H1 (cell line): Measurements from ENCODE around the gene PRKCH. TPM values are rescaled to one million over a fixed set of nuclear protein-coding genes. Genes with fewer than 3 reads are reported as not detected.

ENCODE experiments used
- CTBP2 ChIP-seq: IDR thresholded peaks from 2 replicates; pipeline ENCODE4 v1.7.0; 2011; ENCODE audit warnings: borderline replicate concordance, mild to moderate bottlenecking, moderate library complexity, mixed read lengths, low read length; ENCODE audit not compliant: insufficient read depth, insufficient read length
- RBBP5 ChIP-seq: IDR thresholded peaks from 2 replicates; pipeline ENCODE4 v1.7.1; 2012; ENCODE audit warnings: low read depth, mild to moderate bottlenecking, inconsistent platforms, low read length, moderate library complexity, borderline replicate concordance
- SIN3A ChIP-seq, 2 experiments: IDR thresholded peaks in 1 of 2; conservative IDR thresholded peaks in 1 of 2; 2 replicates each; pipeline ENCODE4 v1.6.1; 2011 to 2012; ENCODE audit warnings: low read length in 2 of 2, improper control_type of control experiment in 1 of 2, low read depth in 1 of 2, mild to moderate bottlenecking in 1 of 2
- SP4 ChIP-seq: IDR thresholded peaks from 2 replicates; pipeline ENCODE4 v1.6.1; 2012; ENCODE audit warnings: low read length, inconsistent platforms
- polyA plus RNA-seq, 7 experiments: library from polyadenylated mRNA; depleted of rRNA in 3 of 7; stranded (reverse) in 5 of 7; unstranded in 2 of 7; fragments of >200 nt in 5 of 7; fragments of 200-250 nt in 2 of 7; gene quantifications; 1 replicate in 5 of 7; 2 replicates in 1 of 7; 4 replicates in 1 of 7; pipeline versions ENCODE4 v1.2.1 to v1.2.3, GENCODE V29; 2011 to 2013; ENCODE audit warnings: missing spikeins in 2 of 7, mixed read lengths in 2 of 7
- total RNA-seq: library from RNA; stranded (reverse); fragmentation: NEBNext Ultra II Directional; extraction: Animal tissue kit (Norgen Biotek cat#: 25700); gene quantifications from 2 replicates; pipeline ENCODE4 v1.2.1, GENCODE V29; 2021
- TF ChIP-seq, protein P1 (sequence below): fragments of 300-600 bp; sonication (generic); IDR thresholded peaks from 2 replicates; pipeline ENCODE4 v1.7.1; 2012; ENCODE audit warnings: low read length, moderate library complexity, mild to moderate bottlenecking, inconsistent platforms; ENCODE audit not compliant: insufficient replicate concordance

Gene PRKCH
- total and polyA plus RNA-seq, 2 of the 8 experiments (the other 6 are each of a cell fraction or from before 2014, with no cell fraction given), result 6.4 to 7.0 TPM

DNA sequence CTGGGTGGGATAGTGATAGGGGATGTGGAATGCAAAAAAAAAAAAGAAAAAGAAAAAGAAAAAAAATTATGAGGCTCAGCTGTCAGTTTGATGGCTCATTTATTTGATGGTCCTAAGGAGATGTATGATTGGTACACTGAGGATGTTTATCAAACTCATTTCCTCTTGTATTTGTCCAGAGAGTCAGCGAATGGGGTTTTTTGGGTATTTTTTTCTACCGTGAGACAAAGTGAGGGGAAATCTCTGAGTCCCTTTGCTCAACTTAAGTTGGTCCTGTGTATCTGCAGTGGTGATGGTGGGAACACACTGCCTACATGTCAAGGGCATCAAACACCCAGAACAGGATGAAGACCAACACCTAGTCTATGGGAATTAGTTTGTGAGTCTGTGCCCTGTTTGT, 197.0 kb downstream of the PRKCH start (continued):
- TF ChIP-seq SP4 (no peak), CTBP2 (no peak), SIN3A (conservative IDR thresholded peaks at IDR 0.05 in 1 of 2, IDR thresholded peaks at IDR 0.05 in 1 of 2; ENCODE audit: low read depth in 1 of 2, low read length in 2 of 2) (no peak), RBBP5 (no peak)
- TF ChIP-seq, protein P1, sequence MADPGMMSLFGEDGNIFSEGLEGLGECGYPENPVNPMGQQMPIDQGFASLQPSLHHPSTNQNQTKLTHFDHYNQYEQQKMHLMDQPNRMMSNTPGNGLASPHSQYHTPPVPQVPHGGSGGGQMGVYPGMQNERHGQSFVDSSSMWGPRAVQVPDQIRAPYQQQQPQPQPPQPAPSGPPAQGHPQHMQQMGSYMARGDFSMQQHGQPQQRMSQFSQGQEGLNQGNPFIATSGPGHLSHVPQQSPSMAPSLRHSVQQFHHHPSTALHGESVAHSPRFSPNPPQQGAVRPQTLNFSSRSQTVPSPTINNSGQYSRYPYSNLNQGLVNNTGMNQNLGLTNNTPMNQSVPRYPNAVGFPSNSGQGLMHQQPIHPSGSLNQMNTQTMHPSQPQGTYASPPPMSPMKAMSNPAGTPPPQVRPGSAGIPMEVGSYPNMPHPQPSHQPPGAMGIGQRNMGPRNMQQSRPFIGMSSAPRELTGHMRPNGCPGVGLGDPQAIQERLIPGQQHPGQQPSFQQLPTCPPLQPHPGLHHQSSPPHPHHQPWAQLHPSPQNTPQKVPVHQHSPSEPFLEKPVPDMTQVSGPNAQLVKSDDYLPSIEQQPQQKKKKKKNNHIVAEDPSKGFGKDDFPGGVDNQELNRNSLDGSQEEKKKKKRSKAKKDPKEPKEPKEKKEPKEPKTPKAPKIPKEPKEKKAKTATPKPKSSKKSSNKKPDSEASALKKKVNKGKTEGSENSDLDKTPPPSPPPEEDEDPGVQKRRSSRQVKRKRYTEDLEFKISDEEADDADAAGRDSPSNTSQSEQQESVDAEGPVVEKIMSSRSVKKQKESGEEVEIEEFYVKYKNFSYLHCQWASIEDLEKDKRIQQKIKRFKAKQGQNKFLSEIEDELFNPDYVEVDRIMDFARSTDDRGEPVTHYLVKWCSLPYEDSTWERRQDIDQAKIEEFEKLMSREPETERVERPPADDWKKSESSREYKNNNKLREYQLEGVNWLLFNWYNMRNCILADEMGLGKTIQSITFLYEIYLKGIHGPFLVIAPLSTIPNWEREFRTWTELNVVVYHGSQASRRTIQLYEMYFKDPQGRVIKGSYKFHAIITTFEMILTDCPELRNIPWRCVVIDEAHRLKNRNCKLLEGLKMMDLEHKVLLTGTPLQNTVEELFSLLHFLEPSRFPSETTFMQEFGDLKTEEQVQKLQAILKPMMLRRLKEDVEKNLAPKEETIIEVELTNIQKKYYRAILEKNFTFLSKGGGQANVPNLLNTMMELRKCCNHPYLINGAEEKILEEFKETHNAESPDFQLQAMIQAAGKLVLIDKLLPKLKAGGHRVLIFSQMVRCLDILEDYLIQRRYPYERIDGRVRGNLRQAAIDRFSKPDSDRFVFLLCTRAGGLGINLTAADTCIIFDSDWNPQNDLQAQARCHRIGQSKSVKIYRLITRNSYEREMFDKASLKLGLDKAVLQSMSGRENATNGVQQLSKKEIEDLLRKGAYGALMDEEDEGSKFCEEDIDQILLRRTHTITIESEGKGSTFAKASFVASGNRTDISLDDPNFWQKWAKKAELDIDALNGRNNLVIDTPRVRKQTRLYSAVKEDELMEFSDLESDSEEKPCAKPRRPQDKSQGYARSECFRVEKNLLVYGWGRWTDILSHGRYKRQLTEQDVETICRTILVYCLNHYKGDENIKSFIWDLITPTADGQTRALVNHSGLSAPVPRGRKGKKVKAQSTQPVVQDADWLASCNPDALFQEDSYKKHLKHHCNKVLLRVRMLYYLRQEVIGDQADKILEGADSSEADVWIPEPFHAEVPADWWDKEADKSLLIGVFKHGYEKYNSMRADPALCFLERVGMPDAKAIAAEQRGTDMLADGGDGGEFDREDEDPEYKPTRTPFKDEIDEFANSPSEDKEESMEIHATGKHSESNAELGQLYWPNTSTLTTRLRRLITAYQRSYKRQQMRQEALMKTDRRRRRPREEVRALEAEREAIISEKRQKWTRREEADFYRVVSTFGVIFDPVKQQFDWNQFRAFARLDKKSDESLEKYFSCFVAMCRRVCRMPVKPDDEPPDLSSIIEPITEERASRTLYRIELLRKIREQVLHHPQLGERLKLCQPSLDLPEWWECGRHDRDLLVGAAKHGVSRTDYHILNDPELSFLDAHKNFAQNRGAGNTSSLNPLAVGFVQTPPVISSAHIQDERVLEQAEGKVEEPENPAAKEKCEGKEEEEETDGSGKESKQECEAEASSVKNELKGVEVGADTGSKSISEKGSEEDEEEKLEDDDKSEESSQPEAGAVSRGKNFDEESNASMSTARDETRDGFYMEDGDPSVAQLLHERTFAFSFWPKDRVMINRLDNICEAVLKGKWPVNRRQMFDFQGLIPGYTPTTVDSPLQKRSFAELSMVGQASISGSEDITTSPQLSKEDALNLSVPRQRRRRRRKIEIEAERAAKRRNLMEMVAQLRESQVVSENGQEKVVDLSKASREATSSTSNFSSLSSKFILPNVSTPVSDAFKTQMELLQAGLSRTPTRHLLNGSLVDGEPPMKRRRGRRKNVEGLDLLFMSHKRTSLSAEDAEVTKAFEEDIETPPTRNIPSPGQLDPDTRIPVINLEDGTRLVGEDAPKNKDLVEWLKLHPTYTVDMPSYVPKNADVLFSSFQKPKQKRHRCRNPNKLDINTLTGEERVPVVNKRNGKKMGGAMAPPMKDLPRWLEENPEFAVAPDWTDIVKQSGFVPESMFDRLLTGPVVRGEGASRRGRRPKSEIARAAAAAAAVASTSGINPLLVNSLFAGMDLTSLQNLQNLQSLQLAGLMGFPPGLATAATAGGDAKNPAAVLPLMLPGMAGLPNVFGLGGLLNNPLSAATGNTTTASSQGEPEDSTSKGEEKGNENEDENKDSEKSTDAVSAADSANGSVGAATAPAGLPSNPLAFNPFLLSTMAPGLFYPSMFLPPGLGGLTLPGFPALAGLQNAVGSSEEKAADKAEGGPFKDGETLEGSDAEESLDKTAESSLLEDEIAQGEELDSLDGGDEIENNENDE, result no peak
- TF ChIP-seq, all 59 proteins: peak for 0
